Activated CD8-positive, alpha-beta memory T cell treated with anti-CD3 and anti-CD28 coated beads, Interleukin-2, amount 50 U/mL, for 1 hour (primary cell): Measurements from ENCODE around the gene RAD23A.
A peak's percentile ranks its signal among the peaks of the same experiment; 100 is the strongest.
"Not testable (repeated sequence)": the region's sequence is repeated elsewhere in the genome, so short reads cannot be mapped to it uniquely, and the experiment has no call there.

Source experiments
- DNase-seq: peaks from one replicate; pipeline ENCODE4 v3.0.0-alpha.2; 2020; ENCODE audit errors: extremely low read depth

The RAD23A gene

GRCh38 chr19:12937927-12938778, 7.5 kb upstream of the RAD23A start, which contains the start of gene CALR:
Gene CALR, plus strand, starts transcription at chr19:12938609. Its CDS starts 71 bp downstream, at chr19:12938680.
- DNase-seq = peak; percentile 100

- no peak for DNase-seq
Observed at GRCh38 chr19:12938779-12939601, 6.7 kb upstream of the RAD23A start.

GRCh38 chr19:12939975-12940423, 5.7 kb upstream of the RAD23A start:
- no peak for DNase-seq

- DNase-seq = no peak
Observed at GRCh38 chr19:12940897-12941296, 4.8 kb upstream of the RAD23A start.

- no peak for DNase-seq
Observed at GRCh38 chr19:12943437-12944044, 2.1 kb upstream of the RAD23A start.

- no peak for DNase-seq
Observed at GRCh38 chr19:12944104-12944674, 1.5 kb upstream of the RAD23A start.

- DNase-seq = no peak
Observed at GRCh38 chr19:12946092-12946721, 545 bp downstream of the RAD23A start.

GRCh38 chr19:12946731-12947496, 1.3 kb downstream of the RAD23A start:
- no peak for DNase-seq

GRCh38 chr19:12947702-12948611, 2.3 kb downstream of the RAD23A start:
- no peak for DNase-seq

- DNase-seq = no peak
Observed at GRCh38 chr19:12948612-12949362, 3.1 kb downstream of the RAD23A start.

- no peak for DNase-seq
Observed at GRCh38 chr19:12949363-12950283, 4.0 kb downstream of the RAD23A start.

GRCh38 chr19:12952050-12952449, 6.4 kb downstream of the RAD23A start:
- DNase-seq = not testable (repeated sequence)

GRCh38 chr19:12952488-12953137, 7.0 kb downstream of the RAD23A start:
- no peak for DNase-seq

- DNase-seq = no peak
Observed at GRCh38 chr19:12953138-12953798, 7.6 kb downstream of the RAD23A start.

- DNase-seq = no peak
Observed at GRCh38 chr19:12953799-12954611, 8.3 kb downstream of the RAD23A start.

- DNase-seq = no peak
Observed at GRCh38 chr19:12954612-12954962, 8.9 kb downstream of the RAD23A start.
